ENCODE results near the gene IGF2BP2.
A peak's percentile ranks its signal among the peaks of the same experiment; 100 is the strongest.

The IGF2BP2 gene

GRCh38 chr3:185822221-185823000, 2.4 kb downstream of the IGF2BP2 start:
- peak overlapping the region; percentile 89 for H3K4me3 ChIP-seq (ENCODE audit: low read depth, low read length)
- H3K36me3 ChIP-seq (replicated peaks): no peaks in the 10 kb centered on the region
- in situ Hi-C loops (cut with HindIII; ENCODE audit: low pct_ligation_motif_present, low sequenced_read_pairs): no loop called here
- no peak for TF ChIP-seq CTCF (IDR thresholded peaks at IDR 0.05; ENCODE audit: low read depth, low read length, missing control alignments)
- no peak for DNase-seq
- no peaks in the 10 kb centered on the region for H3K27me3 ChIP-seq (replicated peaks)
- peak overlapping the region; percentile 94 for H3K27ac ChIP-seq

GRCh38 chr3:185820973-185821758, 3.7 kb downstream of the IGF2BP2 start:
- in situ Hi-C loops (cut with HindIII; ENCODE audit: low pct_ligation_motif_present, low sequenced_read_pairs): no loop called here
- DNase-seq: peak; percentile 72
- Histone ChIP-seq H3K36me3 (replicated peaks) (no peaks in the 10 kb centered on the region), H3K4me3 (ENCODE audit: low read depth, low read length) (peak overlapping the region; percentile 41), H3K27me3 (replicated peaks) (no peaks in the 10 kb centered on the region), H3K27ac (peak overlapping the region; percentile 94)
- TF ChIP-seq CTCF (IDR thresholded peaks at IDR 0.05; ENCODE audit: low read depth, low read length, missing control alignments): no peak

- no peaks in the 10 kb centered on the region for H3K27me3 ChIP-seq (replicated peaks)
- no peak overlapping the region for H3K4me3 ChIP-seq (ENCODE audit: low read depth, low read length)
- no peak for DNase-seq
- in situ Hi-C loops (cut with HindIII; ENCODE audit: low pct_ligation_motif_present, low sequenced_read_pairs): no loop called here
- no peaks in the 10 kb centered on the region for H3K36me3 ChIP-seq (replicated peaks)
- TF ChIP-seq CTCF (IDR thresholded peaks at IDR 0.05; ENCODE audit: low read depth, low read length, missing control alignments): no peak
- no peak overlapping the region for H3K27ac ChIP-seq
Measured at GRCh38 chr3:185818267-185818875, 6.5 kb downstream of the IGF2BP2 start.

GRCh38 chr3:185815391-185816282, 9.2 kb downstream of the IGF2BP2 start:
- Histone ChIP-seq H3K27me3 (replicated peaks) (no peaks in the 10 kb centered on the region), H3K4me3 (ENCODE audit: low read depth, low read length) (no peak overlapping the region), H3K36me3 (replicated peaks) (no peaks in the 10 kb centered on the region), H3K27ac (peak overlapping the region; percentile 9)
- in situ Hi-C loops (cut with HindIII; ENCODE audit: low pct_ligation_motif_present, low sequenced_read_pairs): no loop called here
- TF ChIP-seq CTCF (IDR thresholded peaks at IDR 0.05; ENCODE audit: low read depth, low read length, missing control alignments): no peak
- DNase-seq: no peak

GRCh38 chr3:185813691-185814215, 11.1 kb downstream of the IGF2BP2 start:
- TF ChIP-seq CTCF (IDR thresholded peaks at IDR 0.05; ENCODE audit: low read depth, low read length, missing control alignments): no peak
- no peaks in the 10 kb centered on the region for H3K27me3 ChIP-seq (replicated peaks)
- H3K27ac ChIP-seq: peak overlapping the region; percentile 67
- DNase-seq: peak; percentile 73
- no peaks in the 10 kb centered on the region for H3K36me3 ChIP-seq (replicated peaks)
- in situ Hi-C loops (cut with HindIII; ENCODE audit: low pct_ligation_motif_present, low sequenced_read_pairs): no loop called here
- H3K4me3 ChIP-seq (ENCODE audit: low read depth, low read length): no peak overlapping the region

All from brain microvascular endothelial cell (primary cell).